Adrenal gland (tissue), 12 donors: ENCODE data around the gene FUT7. TPM values are rescaled to one million over a fixed set of nuclear protein-coding genes. Genes with fewer than 3 reads are reported as not detected.
A peak's percentile ranks its signal among the peaks of the same experiment; 100 is the strongest.

Source experiments
- DNase-seq, 7 donors: peaks; one replicate each; pipeline ENCODE4 v3.0.0-alpha.2; 2019 to 2020
- H3K27ac ChIP-seq, 5 donors: fragments of 200-600 bp; sonication (generic) in 4 of 5; 1 replicate in 3 of 5; 2 replicates in 2 of 5; pipeline versions ENCODE4 v1.5.1 to v1.8.0; 2016 to 2020; ENCODE audit warnings: mild to moderate bottlenecking in 1 of 5
- H3K27me3 ChIP-seq: fragments of 200-600 bp; 2 replicates; pipeline ENCODE4 v1.8.0; 2021
- H3K36me3 ChIP-seq, 2 donors: fragments of 200-600 bp; replicated peaks in 1 of 2; 1 replicate in 1 of 2; 2 replicates in 1 of 2; pipeline versions ENCODE4 v1.5.1 to v1.8.0; 2018 to 2022
- H3K4me1 ChIP-seq, 2 donors: fragments of 200-600 bp; replicated peaks in 1 of 2; 1 replicate in 1 of 2; 2 replicates in 1 of 2; pipeline versions ENCODE4 v1.5.1 to v1.8.0; 2018 to 2021
- H3K4me3 ChIP-seq, 4 donors: fragments of 200-600 bp; sonication (generic) in 3 of 4; one replicate each; pipeline ENCODE4 v1.5.1; 2016 to 2018
- H3K9me3 ChIP-seq, 3 donors: fragments of 200-600 bp; sonication (generic) in 1 of 3; replicated peaks in 1 of 3; 1 replicate in 2 of 3; 2 replicates in 1 of 3; pipeline versions ENCODE4 v1.5.1 to v1.8.0; 2016 to 2021
- POLR2A ChIP-seq, 2 donors: fragments of 450-650 bp; IDR thresholded peaks; one replicate each; pipeline ENCODE4 v1.6.1; 2017; ENCODE audit warnings: antibody characterized with exemption in 2 of 2, mild to moderate bottlenecking in 2 of 2, moderate library complexity in 1 of 2
- WGBS, 4 donors: extraction: QIAGEN DNeasy Blood & Tissue Kit in 2 of 4; methylation state at CpG; one replicate each; pipeline versions ENCODE4 v1.1.5 to v1.1.7; 2013 to 2017; 5-methylcytosine and 5-hydroxymethylcytosine counted together
- intact Hi-C, 2 donors: fragments of 100-400 bp; cut with DNase I; formaldehyde crosslinking; loops; one replicate each; pipeline versions ENCODE4 v1.14.1 to v1.15.0; 2022 to 2023
- polyA plus RNA-seq, 3 donors: library from polyadenylated mRNA; stranded (reverse); fragments of 200-250 nt in 2 of 3; fragments of 350-450 nt in 1 of 3; fragmentation: Illumina TruSeq in 1 of 3; extraction: RNeasy Lipid Tissue Mini Kit (QIAGEN cat#74804) in 1 of 3; gene quantifications; one replicate each; pipeline ENCODE4 v1.2.3, GENCODE V29; 2013 to 2014
- total RNA-seq, 9 donors: library from RNA; depleted of rRNA in 4 of 9; stranded (reverse); fragments of >200 nt in 4 of 9; fragments of 120-200 nt in 1 of 9; fragmentation: NEBNext Ultra II Directional in 1 of 9; extraction: Animal tissue kit (Norgen Biotek cat#: 25700) in 1 of 9; gene quantifications; one replicate each; pipeline versions ENCODE4 v1.1.0 to v1.2.4, GENCODE V29; 2013 to 2023
- TF ChIP-seq, protein P1 (sequence below), 6 experiments: fragments of 450-650 bp in 4 of 6; fragments of 200-600 bp in 2 of 6; sonication (generic) in 1 of 6; IDR thresholded peaks; 1 replicate in 5 of 6; 2 replicates in 1 of 6; pipeline versions ENCODE4 v1.5.1 to v1.8.0; 2016 to 2021; ENCODE audit warnings: antibody characterized with exemption in 6 of 6, mild to moderate bottlenecking in 2 of 6, moderate library complexity in 1 of 6
- donor health status: healthy with polysubstance abuse.
- donor health status: Bipolar disorder and iron deficiency.
- donor health status: DM: yes; HTN: yes; CAD: no.
- donor health status: DM: no; HTN: no; CAD: no.
- donor health status: DM: no; HTN: no; CAD: no.
- donor health status: DM: yes; HTN: yes; CAD: no.

The FUT7 gene
- total and polyA plus RNA-seq, 12 donors, result 0.11 to 0.69 (median 0.17) TPM; not detected in 5

DNA sequence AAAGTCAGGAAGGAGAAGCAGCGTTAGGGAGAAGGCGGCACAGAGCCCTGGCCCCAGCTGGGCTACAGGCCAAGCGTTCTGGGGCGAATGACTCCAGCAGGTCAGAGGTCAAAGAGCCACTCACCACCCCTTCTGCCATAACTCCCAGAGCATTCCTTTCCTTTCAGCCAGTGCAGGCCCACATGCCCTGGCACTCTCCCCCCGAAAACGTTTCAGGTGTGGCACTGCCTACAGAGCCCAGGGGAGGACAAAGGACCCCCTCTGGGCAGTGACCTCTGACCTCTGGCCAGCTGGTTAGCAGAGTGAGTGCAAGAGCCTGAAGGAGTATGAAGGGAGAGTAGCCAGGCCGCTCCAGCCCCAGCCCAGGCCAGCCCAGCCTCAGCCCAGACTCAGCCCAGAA lies 8.7 kb downstream of the FUT7 start:
- H3K27me3 ChIP-seq, result no peaks in the 10 kb centered on the region
- 71 to 79% (median 75%) methylated on average over 6 to 7 of the region's 7 CpGs for WGBS, 4 donors
- no peak for DNase-seq
- no peaks in the 10 kb centered on the region for H3K9me3 ChIP-seq
- TF ChIP-seq, protein P1, sequence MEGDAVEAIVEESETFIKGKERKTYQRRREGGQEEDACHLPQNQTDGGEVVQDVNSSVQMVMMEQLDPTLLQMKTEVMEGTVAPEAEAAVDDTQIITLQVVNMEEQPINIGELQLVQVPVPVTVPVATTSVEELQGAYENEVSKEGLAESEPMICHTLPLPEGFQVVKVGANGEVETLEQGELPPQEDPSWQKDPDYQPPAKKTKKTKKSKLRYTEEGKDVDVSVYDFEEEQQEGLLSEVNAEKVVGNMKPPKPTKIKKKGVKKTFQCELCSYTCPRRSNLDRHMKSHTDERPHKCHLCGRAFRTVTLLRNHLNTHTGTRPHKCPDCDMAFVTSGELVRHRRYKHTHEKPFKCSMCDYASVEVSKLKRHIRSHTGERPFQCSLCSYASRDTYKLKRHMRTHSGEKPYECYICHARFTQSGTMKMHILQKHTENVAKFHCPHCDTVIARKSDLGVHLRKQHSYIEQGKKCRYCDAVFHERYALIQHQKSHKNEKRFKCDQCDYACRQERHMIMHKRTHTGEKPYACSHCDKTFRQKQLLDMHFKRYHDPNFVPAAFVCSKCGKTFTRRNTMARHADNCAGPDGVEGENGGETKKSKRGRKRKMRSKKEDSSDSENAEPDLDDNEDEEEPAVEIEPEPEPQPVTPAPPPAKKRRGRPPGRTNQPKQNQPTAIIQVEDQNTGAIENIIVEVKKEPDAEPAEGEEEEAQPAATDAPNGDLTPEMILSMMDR (IDR thresholded peaks at IDR 0.05), result no peak
- no peak for TF ChIP-seq POLR2A (IDR thresholded peaks at IDR 0.05)
- no peak overlapping the region for H3K4me3 ChIP-seq
- intact Hi-C loops, result loop anchor here in 1 of 2 donors (5.0 kb wide), 1 partner anchor 66 kb away; no protein-coding TSS in a partner anchor
- H3K4me1 ChIP-seq, result peaks cover 0 to 10% of the 10 kb centered on the region in 2 donors
- peak overlapping the region in 1 of 5 donors; percentile 10 for H3K27ac ChIP-seq
- H3K36me3 ChIP-seq, result no peaks in the 10 kb centered on the region

DNA sequence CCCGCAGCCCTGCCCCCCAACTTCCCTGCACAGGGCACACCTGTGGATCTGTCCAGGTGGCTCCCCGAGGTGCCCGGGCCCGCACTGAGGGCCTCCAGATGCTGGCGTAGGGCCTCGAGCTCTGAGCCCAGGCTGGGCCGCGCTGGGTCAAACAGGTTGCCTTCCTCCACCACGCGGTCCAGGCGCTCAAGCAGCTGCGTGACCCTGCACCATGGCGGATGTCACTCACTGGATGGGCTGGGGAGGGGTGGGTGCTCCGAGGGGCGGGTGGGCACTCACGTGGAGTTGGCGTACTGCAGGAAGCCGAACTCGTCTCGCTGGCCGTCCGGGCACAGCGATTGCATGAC lies 9.3 kb downstream of the FUT7 start:
- DNase-seq, result no peak
- peaks cover 0 to 4% of the 10 kb centered on the region in 2 donors for H3K36me3 ChIP-seq
- TF ChIP-seq, protein P1 (IDR thresholded peaks at IDR 0.05), result no peak
- no peak for TF ChIP-seq POLR2A (IDR thresholded peaks at IDR 0.05)
- no peak overlapping the region for H3K4me3 ChIP-seq
- H3K27ac ChIP-seq, result peak overlapping the region in 1 of 5 donors; percentile 22
- no peaks in the 10 kb centered on the region for H3K9me3 ChIP-seq
- intact Hi-C loops, result loop anchor here in 1 of 2 donors (5.0 kb wide), 1 partner anchor 65 kb away; no protein-coding TSS in a partner anchor
- H3K27me3 ChIP-seq, result no peaks in the 10 kb centered on the region
- WGBS, 4 donors, result 85 to 94% (median 92%) methylated on average over 10 to 23 of the region's 23 CpGs
- peaks cover 0 to 10% of the 10 kb centered on the region in 2 donors for H3K4me1 ChIP-seq

DNA sequence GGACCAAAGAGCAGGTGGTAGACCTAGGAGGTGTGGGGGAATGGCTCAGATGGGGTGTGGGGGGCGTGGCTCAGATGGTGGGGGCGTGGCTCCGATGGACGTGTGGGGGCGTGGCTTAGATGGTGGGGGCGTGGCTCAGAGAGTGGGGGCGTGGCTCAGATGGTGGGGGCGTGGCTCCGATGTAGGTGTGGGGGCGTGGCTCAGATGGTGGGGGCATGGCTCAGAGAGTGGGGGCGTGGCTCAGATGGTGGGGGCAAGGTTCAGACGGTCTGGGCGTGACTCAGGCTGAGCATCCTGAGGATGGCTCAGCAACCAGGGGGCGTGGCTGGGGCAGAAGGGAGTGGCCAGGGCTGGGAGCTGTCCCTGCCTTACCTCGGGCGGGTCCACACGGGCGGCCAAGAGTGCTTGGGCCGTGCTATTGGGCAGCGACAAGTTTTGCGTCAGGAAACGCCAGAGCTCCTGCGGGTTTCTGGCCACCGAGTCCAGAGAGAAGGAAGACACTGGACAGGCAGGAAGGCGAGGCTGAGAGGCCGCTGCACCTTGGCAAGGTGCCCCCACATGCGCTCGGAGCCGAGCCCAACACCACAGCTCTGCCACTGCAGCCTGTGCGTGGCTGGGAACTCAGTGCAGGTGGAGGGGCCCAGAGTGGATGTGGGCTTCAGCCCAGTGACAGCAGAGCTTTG lies 9.8 kb downstream of the FUT7 start:
- peaks cover 0 to 5% of the 10 kb centered on the region in 2 donors for H3K4me1 ChIP-seq
- 45 to 53% (median 51%) methylated on average over 20 to 30 of the region's 30 CpGs for WGBS, 4 donors
- no peak overlapping the region for H3K4me3 ChIP-seq
- H3K9me3 ChIP-seq, result no peaks in the 10 kb centered on the region
- DNase-seq, result peak; percentile 62 to 92 (median 90)
- H3K27me3 ChIP-seq, result no peaks in the 10 kb centered on the region
- H3K27ac ChIP-seq, result peak overlapping the region in 1 of 5 donors; percentile 22
- intact Hi-C loops, result loop anchor here in 1 of 2 donors (5.0 kb wide), 1 partner anchor 65 kb away; no protein-coding TSS in a partner anchor
- TF ChIP-seq POLR2A (IDR thresholded peaks at IDR 0.05), result no peak
- TF ChIP-seq, protein P1 (IDR thresholded peaks at IDR 0.05), result no peak
- peaks cover 0 to 9% of the 10 kb centered on the region in 2 donors for H3K36me3 ChIP-seq

DNA sequence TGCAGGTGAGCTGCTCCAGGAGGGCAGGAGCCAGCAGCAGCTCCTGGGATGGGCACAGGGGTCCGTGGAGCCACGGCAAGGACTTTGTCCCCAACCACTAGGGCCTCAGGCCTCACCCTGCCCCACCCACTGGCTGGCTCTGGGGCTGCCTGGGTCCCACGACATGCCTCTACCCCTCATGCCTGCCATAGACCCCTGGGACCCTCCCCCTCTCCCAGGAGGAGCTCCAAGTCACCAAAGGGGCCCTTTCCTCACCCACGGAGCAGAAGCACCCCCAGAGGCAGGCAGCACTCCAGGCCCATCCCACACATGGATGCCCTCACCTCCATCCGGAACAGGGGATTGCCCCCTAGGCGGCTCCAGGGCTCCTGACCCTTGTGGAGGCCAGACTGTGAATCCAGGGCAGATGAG lies 10.3 kb downstream of the FUT7 start:
- Histone ChIP-seq H3K36me3 (peaks cover 0 to 14% of the 10 kb centered on the region in 2 donors), H3K4me1 (no peaks in the 10 kb centered on the region), H3K27ac (no peak overlapping the region), H3K27me3 (no peaks in the 10 kb centered on the region), H3K9me3 (no peaks in the 10 kb centered on the region), H3K4me3 (no peak overlapping the region)
- DNase-seq, result no peak
- TF ChIP-seq, protein P1 (IDR thresholded peaks at IDR 0.05), result no peak
- intact Hi-C loops, result loop anchor here in 1 of 2 donors (5.0 kb wide), 1 partner anchor 64 kb away; no protein-coding TSS in a partner anchor
- WGBS, 4 donors, result 86 to 89% (median 88%) methylated on average over 2 to 6 of the region's 6 CpGs; no CpG with 5 or more reads in 1 of the 4 donors
